ENCODE measurements around the gene MAP4.

Gene MAP4

GRCh38 chr3:47825590-47825989, 190.6 kb downstream of the MAP4 start:
- no peak for DNase-seq

- peak; percentile 84 for DNase-seq
Measured at GRCh38 chr3:47824541-47825473, 191.4 kb downstream of the MAP4 start.

GRCh38 chr3:47817609-47818008, 198.6 kb downstream of the MAP4 start:
- no peak for DNase-seq

GRCh38 chr3:47813551-47814177, 202.6 kb downstream of the MAP4 start:
- no peak for DNase-seq

- DNase-seq: no peak
Measured at GRCh38 chr3:47804577-47804976, 211.6 kb downstream of the MAP4 start.

GRCh38 chr3:47803480-47804025, 212.7 kb downstream of the MAP4 start:
- DNase-seq: no peak

- peak; percentile 88 for DNase-seq
Measured at GRCh38 chr3:47802734-47803479, 213.3 kb downstream of the MAP4 start, which contains the start of gene DHX30. DHX30 (plus strand) TSS chr3:47803138; CDS start chr3:47810684, 7,546 bp downstream.
